Kidney epithelial cell (primary cell): ENCODE results near the gene LRCOL1. TPM values are rescaled to one million over a fixed set of nuclear protein-coding genes. Genes with fewer than 3 reads are reported as not detected.

Experiments
- DNase-seq: peaks from one replicate; pipeline ENCODE4 v3.0.0-alpha.2; 2010; ENCODE audit warnings: low read depth
- H3K27me3 ChIP-seq: 2 replicates; pipeline ENCODE4 v1.6.0; 2011; ENCODE audit warnings: low read length; ENCODE audit not compliant: control insufficient read depth, insufficient read depth
- H3K36me3 ChIP-seq: 2 replicates; pipeline ENCODE4 v1.5.1; 2011; ENCODE audit warnings: low read length; ENCODE audit not compliant: control insufficient read depth, insufficient read depth
- H3K4me3 ChIP-seq: 2 replicates; pipeline ENCODE4 v1.5.1; 2011; ENCODE audit warnings: low read depth, mild to moderate bottlenecking, control low read depth, low read length
- CTCF ChIP-seq: IDR thresholded peaks from 2 replicates; pipeline ENCODE4 v1.5.1; 2011; ENCODE audit warnings: mild to moderate bottlenecking, moderate library complexity, low read length, control low read depth, inconsistent platforms; ENCODE audit not compliant: insufficient read depth, poor library complexity, severe bottlenecking
- total RNA-seq: library from RNA; depleted of rRNA; stranded (reverse); fragments of >200 nt; gene quantifications from 2 replicates; pipeline ENCODE4 v1.2.3, GENCODE V29; 2015

Gene LRCOL1
- total RNA-seq, 1 donor from 2014 or later = not detected

- no peak overlapping the region for H3K4me3 ChIP-seq
- no peak for DNase-seq
- H3K36me3 ChIP-seq = no peaks in the 10 kb centered on the region
Observed at GRCh38 chr12:132653567-132654290, 43.3 kb upstream of the LRCOL1 start.

GRCh38 chr12:132651444-132652100, 41.2 kb upstream of the LRCOL1 start:
- Histone ChIP-seq H3K36me3 (no peaks in the 10 kb centered on the region), H3K27me3 (no peaks in the 10 kb centered on the region), H3K4me3 (no peak overlapping the region)
- TF ChIP-seq CTCF = no peak
- DNase-seq = no peak

More at GRCh38 chr12:132653567-132654290, 43.3 kb upstream of the LRCOL1 start:
- no peaks in the 10 kb centered on the region for H3K27me3 ChIP-seq
- no peak for TF ChIP-seq CTCF

- H3K36me3 ChIP-seq = no peaks in the 10 kb centered on the region
- TF ChIP-seq CTCF = no peak
- no peaks in the 10 kb centered on the region for H3K27me3 ChIP-seq
- DNase-seq = no peak
- no peak overlapping the region for H3K4me3 ChIP-seq
Observed at GRCh38 chr12:132649226-132649945, 39.0 kb upstream of the LRCOL1 start.

- no peaks in the 10 kb centered on the region for H3K36me3 ChIP-seq
- no peak for TF ChIP-seq CTCF
- H3K4me3 ChIP-seq = no peak overlapping the region
- H3K27me3 ChIP-seq = no peaks in the 10 kb centered on the region
- DNase-seq = no peak
Observed at GRCh38 chr12:132648616-132649225, 38.3 kb upstream of the LRCOL1 start.

- no peak overlapping the region for H3K4me3 ChIP-seq
- no peaks in the 10 kb centered on the region for H3K27me3 ChIP-seq
Observed at GRCh38 chr12:132647858-132648257, 37.5 kb upstream of the LRCOL1 start.

More at GRCh38 chr12:132647858-132648257, 37.5 kb upstream of the LRCOL1 start:
- no peak for TF ChIP-seq CTCF
- no peaks in the 10 kb centered on the region for H3K36me3 ChIP-seq
- DNase-seq = no peak
